ENCODE measurements around the gene DPF3. TPM values are rescaled to one million over a fixed set of nuclear protein-coding genes. Genes with fewer than 3 reads are reported as not detected.

Gene DPF3
- total RNA-seq, 1 donor from 2014 or later = 0.11 TPM

GRCh38 chr14:72845683-72846082, 48.2 kb downstream of the DPF3 start:
- no peak overlapping the region for H3K4me3 ChIP-seq
- no peaks in the 10 kb centered on the region for H3K27me3 ChIP-seq
- DNase-seq (ENCODE audit: low spot score in 2 of 2) = no peak
- no peaks in the 10 kb centered on the region for H3K36me3 ChIP-seq
- H3K4me1 ChIP-seq = no peaks in the 10 kb centered on the region
- intact Hi-C loops (cut with DNase I) = no loop called here
- TF ChIP-seq CTCF (IDR thresholded peaks at IDR 0.05) = no peak
- no peaks in the 10 kb centered on the region for H3K9me3 ChIP-seq
- H3K27ac ChIP-seq = no peak overlapping the region

- H3K4me3 ChIP-seq = no peak overlapping the region
- no peaks in the 10 kb centered on the region for H3K27me3 ChIP-seq
- no peaks in the 10 kb centered on the region for H3K4me1 ChIP-seq
- TF ChIP-seq CTCF (IDR thresholded peaks at IDR 0.05) = no peak
- H3K27ac ChIP-seq = no peak overlapping the region
- H3K9me3 ChIP-seq = no peaks in the 10 kb centered on the region
- intact Hi-C loops (cut with DNase I) = no loop called here
- no peak for DNase-seq (ENCODE audit: low spot score in 2 of 2)
- H3K36me3 ChIP-seq = no peaks in the 10 kb centered on the region
Observed at GRCh38 chr14:72845196-72845595, 48.7 kb downstream of the DPF3 start.

- no peak for TF ChIP-seq CTCF (IDR thresholded peaks at IDR 0.05)
- Histone ChIP-seq H3K4me1 (no peaks in the 10 kb centered on the region), H3K9me3 (no peaks in the 10 kb centered on the region), H3K36me3 (no peaks in the 10 kb centered on the region), H3K27me3 (no peaks in the 10 kb centered on the region), H3K4me3 (no peak overlapping the region), H3K27ac (no peak overlapping the region)
- no peak for DNase-seq (ENCODE audit: low spot score in 2 of 2)
- intact Hi-C loops (cut with DNase I) = no loop called here
Observed at GRCh38 chr14:72844524-72844923, 49.4 kb downstream of the DPF3 start.

- H3K9me3 ChIP-seq = no peaks in the 10 kb centered on the region
- no peaks in the 10 kb centered on the region for H3K27me3 ChIP-seq
- H3K4me1 ChIP-seq = no peaks in the 10 kb centered on the region
- no peak for TF ChIP-seq CTCF (IDR thresholded peaks at IDR 0.05)
- H3K36me3 ChIP-seq = no peaks in the 10 kb centered on the region
- intact Hi-C loops (cut with DNase I) = no loop called here
- no peak for DNase-seq (ENCODE audit: low spot score in 2 of 2)
- no peak overlapping the region for H3K27ac ChIP-seq
- no peak overlapping the region for H3K4me3 ChIP-seq
Observed at GRCh38 chr14:72839753-72840607, 53.9 kb downstream of the DPF3 start.

GRCh38 chr14:72839351-72839750, 54.5 kb downstream of the DPF3 start:
- DNase-seq (ENCODE audit: low spot score in 2 of 2) = no peak
- no peak for TF ChIP-seq CTCF (IDR thresholded peaks at IDR 0.05)
- intact Hi-C loops (cut with DNase I) = no loop called here
- no peaks in the 10 kb centered on the region for H3K36me3 ChIP-seq
- no peak overlapping the region for H3K4me3 ChIP-seq
- H3K27me3 ChIP-seq = no peaks in the 10 kb centered on the region
- H3K27ac ChIP-seq = no peak overlapping the region
- no peaks in the 10 kb centered on the region for H3K9me3 ChIP-seq
- H3K4me1 ChIP-seq = no peaks in the 10 kb centered on the region

Measured in ascending aorta (tissue), 2 donors.